Embryonic facial prominence (tissue), 1 donor: Measurements from ENCODE around the gene ATF1.
A peak's percentile ranks its signal among the peaks of the same experiment; 100 is the strongest.
"Not testable (repeated sequence)": the region's sequence is repeated elsewhere in the genome, so short reads cannot be mapped to it uniquely, and the experiment has no call there.

ENCODE experiments used
- DNase-seq: peaks from one replicate; pipeline ENCODE4 v3.0.0-alpha.2; 2016; ENCODE audit errors: extremely low spot score

The ATF1 gene

DNA sequence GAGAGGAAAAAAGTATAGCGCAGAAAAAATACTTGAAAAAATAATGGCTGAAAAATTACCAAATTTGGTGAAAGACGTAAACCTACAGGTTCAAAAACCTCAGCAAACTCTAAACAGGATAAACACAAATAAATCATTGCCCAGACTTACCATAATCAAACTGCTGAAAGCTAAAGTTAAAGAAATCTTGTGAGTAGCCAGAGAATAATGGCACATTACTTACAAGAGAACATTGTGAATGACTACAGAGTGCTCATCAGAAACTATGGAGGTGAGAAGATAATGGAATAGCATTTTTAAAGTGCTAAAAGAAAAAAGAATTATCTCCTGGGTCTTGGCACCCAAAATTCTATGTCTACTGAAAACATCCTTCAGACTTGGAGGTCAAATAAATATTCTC lies 36.0 kb downstream of the ATF1 start:
- DNase-seq, result no peak

DNA sequence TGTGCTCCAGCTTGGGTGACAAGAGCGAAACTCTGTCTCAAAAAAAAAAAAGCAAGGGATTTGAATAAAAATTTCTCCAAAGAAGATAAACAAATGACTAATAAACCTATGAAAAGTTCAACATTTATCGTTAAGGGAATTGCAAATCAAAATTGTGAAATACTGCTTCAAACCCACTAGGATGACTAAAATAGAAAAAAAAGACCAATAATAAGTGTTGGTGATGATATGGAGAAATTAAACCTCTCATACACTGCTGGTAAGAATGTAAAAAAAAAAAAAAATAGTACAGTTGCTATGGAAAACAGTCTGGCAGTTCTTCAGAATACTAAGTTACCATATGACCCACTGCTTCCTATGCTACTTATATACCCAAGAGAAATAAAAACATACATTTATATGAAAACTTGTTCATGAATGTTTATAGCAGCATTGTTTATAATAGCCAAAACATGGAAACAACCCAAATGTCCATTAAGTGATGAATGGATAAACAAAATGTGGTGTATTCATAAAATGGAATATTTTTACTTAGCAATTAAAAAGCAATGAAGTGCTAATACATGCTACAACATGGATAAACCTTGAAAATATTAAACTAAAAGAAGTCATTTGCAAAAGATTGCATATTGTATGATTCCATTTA lies 39.5 kb downstream of the ATF1 start:
- DNase-seq, result no peak

DNA sequence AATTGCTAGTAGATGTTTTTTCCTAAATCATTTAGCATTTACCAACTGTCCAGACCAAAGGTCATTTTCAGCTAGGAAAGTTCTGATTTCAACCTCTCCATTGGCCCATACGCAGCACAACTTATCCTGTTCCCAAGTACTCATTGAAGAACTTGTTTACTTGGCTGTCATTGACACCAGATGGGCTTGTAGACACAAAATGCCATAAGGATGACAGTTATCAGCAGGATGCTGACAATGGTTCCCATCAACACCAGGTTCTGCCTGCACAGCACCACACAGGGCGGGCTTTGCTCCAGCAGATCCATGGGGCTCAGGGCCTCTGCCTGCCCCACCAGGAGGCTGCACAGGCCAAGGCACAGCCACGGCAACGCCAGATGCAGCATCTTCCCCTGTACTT lies 42.3 kb downstream of the ATF1 start:
- DNase-seq, result no peak

DNA sequence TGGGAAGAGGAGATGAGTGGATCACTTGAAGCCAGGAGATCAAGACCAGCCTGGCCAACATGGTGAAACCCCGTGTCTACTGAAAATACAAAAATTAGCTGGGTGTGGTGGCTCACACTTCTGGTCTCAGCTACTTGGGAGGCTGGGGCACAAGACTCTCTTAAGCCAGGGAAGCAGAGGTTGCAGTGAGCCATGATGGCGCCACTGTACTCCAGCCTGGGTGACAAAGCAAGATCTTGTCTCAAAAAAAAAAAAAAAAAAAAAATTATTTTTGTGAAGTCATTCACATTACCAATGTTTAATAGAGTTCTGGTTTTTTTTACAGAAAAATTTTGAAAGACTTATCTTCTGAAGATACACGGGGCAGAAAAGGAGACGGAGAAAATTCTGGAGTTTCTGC lies 45.2 kb downstream of the ATF1 start:
- not testable (repeated sequence) for DNase-seq

DNA sequence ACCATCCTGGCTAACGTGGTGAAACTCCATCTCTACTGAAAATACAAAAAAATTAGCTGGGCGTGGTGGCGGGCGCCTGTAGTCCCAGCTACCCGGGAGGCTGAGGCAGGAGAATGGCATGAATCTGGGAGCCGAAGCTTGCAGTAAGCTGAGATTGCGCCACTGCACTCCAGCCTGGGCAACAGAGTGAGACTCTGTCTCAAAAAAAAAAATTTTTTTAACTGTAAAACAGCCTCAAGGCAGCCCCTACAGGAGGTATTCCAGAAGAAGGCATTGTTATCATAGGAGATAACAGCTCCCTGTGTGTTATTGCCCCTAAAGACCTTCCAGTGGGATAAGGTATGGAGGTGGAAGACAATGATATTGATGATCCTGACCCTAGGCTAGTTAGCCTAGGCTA lies 51.0 kb downstream of the ATF1 start:
- not testable (repeated sequence) for DNase-seq

DNA sequence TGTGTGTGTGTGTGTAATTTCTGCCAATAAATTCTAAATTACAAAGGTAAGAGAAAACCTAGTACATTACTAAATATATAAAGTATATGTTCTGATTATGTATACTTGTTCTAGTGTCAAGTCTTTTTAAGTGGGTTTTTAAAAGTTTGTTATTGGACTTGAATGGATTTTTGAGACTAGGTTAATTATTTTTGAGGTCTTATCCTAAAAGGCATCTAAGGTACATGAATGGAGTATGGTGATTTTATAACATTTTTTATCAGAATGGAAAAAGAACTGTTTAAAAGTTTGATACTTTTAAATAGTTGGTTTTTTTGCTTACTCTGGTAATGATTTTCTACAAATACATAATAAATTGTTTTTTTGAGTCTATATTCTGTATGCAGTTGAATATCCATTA lies 56.3 kb downstream of the ATF1 start:
- no peak for DNase-seq

DNA sequence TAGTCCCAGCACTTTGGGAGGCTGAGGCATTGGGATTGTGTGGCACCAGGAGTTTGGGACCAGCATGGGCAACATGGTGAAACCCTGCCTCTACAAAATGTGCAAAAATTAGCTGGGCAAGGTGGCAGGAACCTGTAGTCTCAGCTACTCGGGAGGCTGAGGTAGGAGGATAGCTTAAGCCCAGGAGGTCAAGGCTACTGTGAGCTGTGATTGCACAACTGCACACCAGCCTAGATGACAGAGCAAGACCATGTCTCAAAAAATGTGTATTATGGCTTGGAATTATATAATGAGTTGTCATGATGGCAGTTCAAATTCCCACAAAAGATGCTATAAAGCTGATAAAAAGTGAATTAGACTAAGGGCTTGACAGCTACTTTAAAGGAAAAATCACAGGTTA lies 58.2 kb downstream of the ATF1 start:
- DNase-seq, result no peak

DNA sequence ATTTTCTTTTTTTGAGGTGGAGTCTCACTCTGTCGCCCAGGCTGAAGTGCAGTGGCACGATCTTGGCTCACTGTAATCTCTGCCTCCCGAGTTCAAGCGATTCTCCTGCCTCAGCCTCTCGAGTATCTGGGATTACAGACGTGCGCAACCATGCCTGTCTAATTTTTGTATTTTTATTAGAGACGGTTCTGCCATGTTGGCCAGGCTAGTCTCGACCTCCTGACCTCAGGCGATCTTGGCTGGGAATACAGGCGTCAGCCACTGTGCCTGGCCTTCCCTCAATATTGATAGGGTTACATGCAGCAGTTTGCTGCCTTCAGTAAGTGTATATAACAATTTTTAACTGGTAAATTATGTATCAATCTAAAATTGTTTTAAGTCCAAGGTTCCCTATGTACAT lies 59.8 kb downstream of the ATF1 start:
- not testable (repeated sequence) for DNase-seq

DNA sequence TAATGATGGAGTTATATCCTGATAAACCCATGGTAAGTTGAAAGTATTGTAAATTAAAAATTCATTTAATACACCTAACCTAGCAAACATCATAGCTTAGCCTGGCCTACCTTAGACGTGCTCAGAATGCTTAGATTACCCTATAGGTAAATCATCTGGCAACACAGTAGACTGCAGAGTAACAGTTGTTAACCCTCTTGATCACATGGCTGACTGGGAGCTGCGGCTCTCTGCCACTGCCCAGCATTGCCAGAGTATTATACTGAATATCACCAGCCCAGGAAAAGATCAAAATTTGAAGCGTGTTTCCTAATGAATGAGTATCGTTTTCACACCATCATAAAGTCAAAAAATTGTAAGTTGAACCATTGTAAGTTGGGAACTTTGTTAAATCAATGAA lies 61.0 kb downstream of the ATF1 start:
- no peak for DNase-seq

DNA sequence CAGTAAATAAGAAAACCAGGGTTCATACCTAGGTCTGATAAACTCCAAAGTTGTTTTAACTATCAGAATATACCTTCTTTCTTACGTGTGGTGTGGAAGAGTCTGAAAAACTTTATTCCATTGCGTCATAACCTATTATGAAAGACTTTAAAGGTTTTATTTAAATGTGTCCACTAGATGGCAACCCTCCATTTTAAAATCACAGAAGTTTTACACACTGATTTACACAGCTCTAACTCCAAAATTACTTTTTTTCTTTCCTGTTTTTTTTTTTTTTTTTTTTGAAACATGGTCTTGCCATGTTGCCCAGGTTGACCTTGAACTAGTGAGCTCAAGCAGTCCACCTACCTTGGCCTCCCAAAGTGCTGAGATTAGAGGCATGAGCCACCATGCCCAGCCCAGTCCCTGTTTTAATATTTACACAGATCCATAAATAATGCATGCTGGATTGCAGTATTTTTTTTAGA lies 61.5 kb downstream of the ATF1 start:
- DNase-seq, result peak; percentile 63

DNA sequence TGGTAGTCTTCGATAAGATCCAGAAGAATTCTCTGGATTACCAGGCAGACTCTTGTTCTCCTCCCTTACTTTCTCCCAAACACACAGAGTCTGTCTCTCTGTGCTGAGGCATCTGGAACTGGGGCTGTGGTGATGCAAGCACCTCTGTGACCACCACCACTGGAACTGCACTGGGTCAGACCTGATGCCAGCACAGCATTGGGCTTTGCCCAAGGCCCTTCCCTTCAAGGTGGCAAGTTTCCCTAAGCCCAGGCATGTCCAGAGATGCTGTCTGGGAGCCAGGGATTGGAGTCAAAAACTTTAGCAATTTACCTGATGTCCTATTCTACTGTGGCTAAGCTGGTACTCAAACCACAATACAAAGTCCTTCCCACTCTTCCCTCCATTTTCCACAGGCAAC lies 64.2 kb downstream of the ATF1 start:
- DNase-seq, result no peak

DNA sequence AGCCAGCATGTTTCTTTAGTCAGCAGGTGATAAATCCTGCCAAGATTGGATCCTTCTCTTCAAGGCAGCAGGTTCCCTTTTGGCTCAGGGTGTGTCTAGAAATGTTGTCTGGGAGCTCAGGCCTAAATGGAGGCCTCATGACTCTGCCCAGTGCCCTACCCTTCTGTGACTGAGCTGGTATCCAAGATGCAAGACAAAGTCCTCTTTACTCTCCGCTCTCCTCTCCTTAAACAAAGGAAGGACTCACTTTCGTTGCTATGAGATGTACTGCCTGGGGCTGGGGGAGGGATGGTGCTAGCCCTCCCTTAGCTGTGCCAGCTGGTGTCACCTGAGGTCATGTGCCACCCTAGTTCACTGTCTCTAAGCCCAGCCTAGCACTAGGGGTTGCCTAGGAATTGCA lies 65.0 kb downstream of the ATF1 start:
- no peak for DNase-seq

DNA sequence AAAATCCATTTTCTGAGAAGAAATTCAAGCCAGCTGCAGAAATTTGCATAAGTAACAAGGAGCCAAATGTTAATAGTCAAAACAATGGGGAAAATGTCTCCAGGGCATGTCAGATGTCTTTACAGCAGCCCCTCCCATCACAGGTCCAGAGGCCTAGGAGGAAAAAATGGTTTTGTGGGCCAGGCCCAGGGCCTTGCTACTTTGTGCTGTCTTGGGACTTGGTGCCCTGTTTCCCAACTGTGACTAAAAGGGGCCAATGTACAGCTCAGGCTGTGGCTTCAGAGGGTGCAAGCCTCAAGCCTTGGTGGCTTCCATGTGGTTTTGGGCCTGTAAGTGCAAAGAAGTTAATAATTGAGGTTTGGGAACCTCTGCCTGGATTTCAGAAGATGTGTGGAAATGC lies 69.9 kb downstream of the ATF1 start:
- DNase-seq, result not testable (repeated sequence)

DNA sequence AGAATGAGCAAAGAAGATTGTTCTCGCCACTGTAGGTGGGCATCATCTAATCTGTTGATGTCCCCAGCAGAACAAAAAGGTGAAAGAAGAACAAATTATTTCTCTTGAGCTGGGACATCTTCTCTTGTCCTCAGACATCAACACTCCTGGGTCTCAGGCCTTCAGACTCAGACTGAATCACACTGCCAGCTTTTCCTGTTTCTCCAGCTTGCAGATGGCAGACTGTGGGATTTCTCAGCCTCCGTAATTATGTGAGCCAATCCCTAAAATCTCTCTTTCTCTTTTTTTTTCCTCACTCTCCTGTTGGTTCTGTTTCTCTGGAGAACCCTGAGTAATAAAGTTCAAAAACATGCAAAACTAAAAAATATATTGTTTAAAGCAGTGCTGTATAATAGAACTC lies 75.1 kb downstream of the ATF1 start:
- no peak for DNase-seq

DNA sequence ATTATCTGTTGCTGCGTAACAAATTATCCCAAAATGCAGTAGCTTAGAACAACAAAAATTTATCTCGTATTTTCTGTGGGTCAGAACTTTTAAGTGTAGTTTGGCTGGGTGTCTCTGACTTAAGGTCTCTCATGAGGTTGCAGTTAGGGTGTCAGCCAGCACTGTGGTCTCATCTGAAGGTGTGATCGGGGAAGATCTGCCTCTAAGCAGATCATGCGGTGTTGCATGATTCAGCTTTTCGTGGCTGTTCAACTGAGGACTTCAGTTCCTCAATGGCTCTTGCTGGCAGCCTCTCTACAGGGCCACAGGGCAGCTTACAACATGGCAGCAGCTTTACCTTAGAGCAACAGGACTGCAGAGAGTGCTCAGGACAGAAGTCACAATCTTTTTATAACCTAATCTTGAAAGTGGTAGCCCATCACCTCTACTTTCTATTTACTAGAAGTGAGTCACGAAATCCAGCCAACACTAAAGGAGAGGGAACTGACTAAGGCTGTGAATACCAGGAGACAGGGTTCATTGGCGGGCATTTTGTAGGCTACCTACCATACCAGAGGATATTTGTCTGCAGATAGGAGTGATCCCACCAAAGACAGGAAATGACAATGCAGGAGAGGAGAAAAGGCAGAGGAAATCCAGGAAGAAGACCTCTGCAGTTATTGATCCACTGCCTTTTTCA lies 77.0 kb downstream of the ATF1 start:
- no peak for DNase-seq

DNA sequence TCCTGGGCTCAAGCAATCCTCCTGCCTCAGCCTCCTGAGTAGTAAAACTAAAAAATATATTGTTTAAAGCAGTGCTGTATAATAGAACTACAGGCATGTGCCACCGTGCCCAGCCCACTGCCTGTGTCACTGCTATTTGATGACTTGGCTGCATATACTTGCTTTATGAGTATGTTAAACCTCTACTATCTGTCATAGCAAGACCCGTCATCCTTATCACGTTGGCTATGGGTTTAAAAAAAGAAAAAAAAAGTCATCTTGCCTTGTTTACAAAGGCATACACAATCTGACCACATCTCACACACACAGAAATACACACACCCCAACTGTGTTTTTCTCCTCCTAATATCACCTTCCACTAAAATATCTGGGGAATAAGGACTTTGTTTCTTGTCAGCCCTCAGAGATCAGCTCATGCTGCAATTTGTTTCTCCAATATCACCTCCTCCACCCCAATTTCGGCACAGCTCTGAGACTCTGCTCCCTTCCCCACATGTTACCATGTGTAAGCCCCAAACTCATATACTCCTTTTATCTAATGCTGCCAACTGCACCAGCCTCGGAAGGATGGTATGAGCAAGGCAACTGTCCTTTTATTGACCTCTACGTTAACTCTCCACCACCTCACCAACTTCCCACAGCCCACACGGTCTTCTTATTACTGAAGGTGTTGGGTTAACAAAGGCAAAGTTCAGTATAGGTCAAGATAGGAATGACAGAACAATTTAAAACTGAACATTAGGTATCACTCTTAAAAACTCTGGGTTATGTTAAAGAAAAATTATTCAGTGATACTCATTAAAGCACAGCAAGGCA lies 78.0 kb downstream of the ATF1 start:
- no peak for DNase-seq

DNA sequence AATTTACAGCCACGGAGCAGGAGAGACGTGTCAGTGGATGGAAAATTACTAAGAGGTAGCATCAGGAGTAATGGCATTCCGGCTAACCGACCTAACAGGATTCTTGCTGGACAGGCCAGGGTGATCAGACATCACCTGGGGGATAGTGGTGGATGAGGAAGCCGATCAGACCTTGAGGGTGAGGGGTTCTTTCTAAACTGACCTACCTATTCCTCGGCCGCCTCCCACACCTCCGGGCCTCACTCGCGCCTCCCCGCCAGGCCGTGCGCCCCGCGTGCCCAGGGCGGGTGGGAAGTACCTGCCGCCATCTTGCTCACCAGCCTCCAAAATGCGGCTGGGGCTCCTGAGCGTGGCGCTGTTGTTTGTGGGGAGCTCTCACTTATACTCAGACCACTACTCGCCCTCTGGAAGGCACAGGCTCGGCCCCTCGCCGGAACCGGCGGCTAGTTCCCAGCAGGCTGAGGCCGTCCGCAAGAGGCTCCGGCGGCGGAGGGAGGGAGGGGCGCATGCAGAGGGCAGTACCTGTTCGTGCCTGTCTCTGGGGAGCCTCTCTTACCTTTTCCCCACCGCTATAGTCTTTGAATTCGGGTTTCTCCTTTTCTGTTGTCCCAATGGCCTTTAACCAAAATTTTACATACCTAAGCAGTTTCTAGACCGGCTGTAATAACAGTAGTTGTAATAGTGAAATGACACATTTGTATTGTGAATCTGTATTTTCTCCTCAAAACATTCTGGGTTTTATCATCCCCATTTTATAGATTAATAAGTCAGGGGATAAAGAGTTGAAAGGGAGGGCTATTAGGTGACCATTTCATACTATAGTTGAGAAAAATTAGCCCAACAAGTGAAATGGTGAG lies 79.0 kb downstream of the ATF1 start, which contains the start of gene TMPRSS12:
TMPRSS12 (plus strand) TSS at position 290 of the 857 bp plus-strand sequence; CDS start at position 329, 39 bp downstream.
- DNase-seq, result no peak

DNA sequence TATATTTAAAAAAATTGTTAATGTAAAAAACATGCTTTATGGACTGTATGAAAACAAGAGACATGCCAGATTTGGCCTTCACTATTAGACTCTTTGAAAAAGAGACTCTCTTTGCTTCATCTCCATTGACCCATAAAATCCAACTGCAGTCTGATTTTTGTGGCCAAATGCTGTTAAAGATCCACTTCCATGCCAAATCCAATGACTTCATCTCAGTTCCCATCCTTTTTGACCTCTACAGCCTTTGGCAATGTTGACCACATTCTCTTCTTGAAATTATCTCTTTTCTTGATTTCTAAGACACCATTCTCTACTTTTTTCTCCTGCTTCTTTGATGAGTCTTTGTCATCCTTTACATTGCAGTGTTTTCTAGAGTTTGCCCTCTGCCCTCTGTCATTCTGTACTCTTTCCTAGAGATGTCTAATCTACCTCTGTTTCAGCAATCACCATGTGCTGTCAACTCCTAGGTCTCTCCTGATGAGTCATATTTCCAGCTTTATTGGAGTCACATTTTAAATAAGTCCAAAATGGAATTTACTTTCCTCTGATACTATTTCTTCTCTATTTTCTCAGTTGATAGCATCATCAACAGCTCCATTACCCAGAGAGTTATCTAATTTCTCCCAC lies 81.2 kb downstream of the ATF1 start:
- no peak for DNase-seq

DNA sequence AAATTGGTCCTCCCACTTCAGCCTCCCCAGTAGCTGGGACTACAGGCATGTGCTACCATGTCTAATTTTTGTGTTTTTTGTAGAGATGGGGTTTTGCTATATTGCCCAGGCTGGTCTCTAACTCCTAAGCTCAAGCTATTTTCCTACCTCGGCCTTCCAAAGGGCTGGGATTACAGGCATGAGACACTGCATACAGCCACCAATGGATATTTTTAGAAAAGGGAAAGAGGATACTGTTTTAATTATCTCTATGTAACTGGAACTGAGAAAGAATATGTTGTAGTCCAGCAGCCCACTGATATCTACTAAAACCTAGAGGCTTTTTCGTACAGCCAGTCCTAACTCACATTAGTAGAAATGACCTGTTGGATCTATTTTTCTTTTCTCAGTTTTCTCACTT lies 85.1 kb downstream of the ATF1 start:
- no peak for DNase-seq

DNA sequence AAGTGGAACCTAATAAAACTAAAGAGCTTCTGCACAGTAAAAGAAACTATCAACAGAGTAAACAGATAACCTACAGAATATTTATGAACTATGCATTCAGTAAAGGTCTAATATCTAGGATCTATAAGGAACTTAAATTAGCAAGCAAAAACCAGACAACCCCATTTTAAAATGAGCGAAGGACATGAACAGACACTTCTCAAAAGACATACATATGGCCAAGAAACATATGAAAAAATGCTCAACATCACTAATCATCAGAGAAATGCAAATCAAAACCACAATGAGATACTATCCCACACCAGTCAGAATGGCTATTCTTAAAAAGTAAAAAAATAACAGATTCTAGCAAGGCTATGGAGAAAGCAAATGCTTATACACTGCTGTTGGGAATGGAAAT lies 91.3 kb downstream of the ATF1 start:
- DNase-seq, result not testable (repeated sequence)

DNA sequence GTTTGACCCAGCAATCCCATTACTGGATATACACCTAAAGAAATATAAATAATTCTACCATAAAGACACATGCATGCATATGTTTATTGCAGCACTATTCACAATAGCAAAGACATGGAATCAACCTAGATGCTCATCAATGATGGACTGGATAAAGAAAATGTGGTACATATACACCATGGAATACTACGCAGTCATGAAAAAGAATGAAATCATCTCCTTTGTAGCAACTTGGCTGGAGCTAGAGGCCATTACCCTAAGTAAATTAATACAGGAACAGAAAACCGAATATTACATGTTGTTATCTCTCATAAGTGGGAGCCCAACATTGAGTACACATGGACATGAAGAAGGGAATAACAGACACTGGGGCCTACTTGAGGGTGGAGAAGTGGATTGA lies 91.8 kb downstream of the ATF1 start:
- DNase-seq, result not testable (repeated sequence)
